ENCODE results near the gene ASB5. TPM values are rescaled to one million over a fixed set of nuclear protein-coding genes. Genes with fewer than 3 reads are reported as not detected.
"Not testable (repeated sequence)": the region's sequence is repeated elsewhere in the genome, so short reads cannot be mapped to it uniquely, and the experiment has no call there.

Gene ASB5
- total and polyA plus RNA-seq, 10 of the 15 experiments (the other 5 are each of a cell fraction or from before 2014, with no cell fraction given): not detected

GRCh38 chr4:176295907-176296306, 26.9 kb upstream of the ASB5 start:
- H3K4me1 ChIP-seq (ENCODE audit: control insufficient read depth, insufficient read depth, low read length); intact Hi-C loops (cut with micrococcal nuclease; ENCODE audit: unreplicated experiment); SMC1A ChIA-PET (ENCODE audit: uncharacterized antibody, unreplicated experiment); in situ Hi-C loops (cut with MboI); H3K9me3 ChIP-seq (replicated peaks; ENCODE audit: control insufficient read depth, insufficient read depth, low read length); BruUV-seq (replicated peaks); H3K27ac ChIP-seq (ENCODE audit: control insufficient read depth, insufficient read depth); RAD21 ChIA-PET (ENCODE audit: unreplicated experiment); H4K20me1 ChIP-seq (ENCODE audit: control insufficient read depth, insufficient read depth); H3K79me2 ChIP-seq (ENCODE audit: control insufficient read depth, insufficient read depth, low read length); FAIRE-seq; CTCF ChIA-PET; H2AFZ ChIP-seq (ENCODE audit: control insufficient read depth, low read depth, low read length); H3K4me3 ChIP-seq; H3K9ac ChIP-seq (ENCODE audit: control insufficient read depth, insufficient read depth, low read length); H3K36me3 ChIP-seq (ENCODE audit: control insufficient read depth in 2 of 2, insufficient read depth in 2 of 2, low read length in 1 of 2); DNase-seq (ENCODE audit: low read depth, low spot score); H3K27me3 ChIP-seq (replicated peaks in 1 of 2; ENCODE audit: control insufficient read depth in 2 of 2, insufficient read depth in 2 of 2, low read length in 1 of 2); H3K4me2 ChIP-seq (ENCODE audit: control insufficient read depth, insufficient read depth); POLR2A ChIA-PET; ATAC-seq: not testable (repeated sequence)
- 67% methylated on average over 5 of the region's 5 CpGs for WGBS (ENCODE audit: insufficient coverage, insufficient replicate concordance, low lambda C conversion rate, missing lambda C conversion rate)

DNA sequence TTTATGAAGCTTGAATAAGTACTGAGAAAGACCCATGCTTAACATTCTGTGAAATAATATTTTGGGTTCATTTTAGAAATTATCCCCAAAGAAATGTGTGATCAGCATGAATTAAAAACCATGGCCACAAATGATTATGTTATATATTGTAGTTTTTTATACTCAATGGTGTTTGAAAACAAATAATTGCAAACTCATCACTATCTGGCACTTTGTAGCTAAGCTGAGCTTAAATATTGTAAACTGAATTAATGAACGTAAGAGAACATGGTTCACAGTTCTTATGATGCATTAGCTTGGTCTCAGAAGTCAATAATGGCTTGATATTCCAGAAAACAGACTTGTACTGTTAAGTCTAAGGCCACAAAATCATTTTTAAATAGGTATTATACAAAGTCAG, 24.6 kb upstream of the ASB5 start:
- RAD21 ChIA-PET (ENCODE audit: unreplicated experiment): no interaction called here
- no peaks in the 10 kb centered on the region for H3K4me1 ChIP-seq (ENCODE audit: control insufficient read depth, insufficient read depth, low read length)
- H3K27me3 ChIP-seq (replicated peaks in 1 of 2; ENCODE audit: control insufficient read depth in 2 of 2, insufficient read depth in 2 of 2, low read length in 1 of 2): 0 out of 4 replicates have a peak, but pooled peaks cover 0 to 3% of the 10 kb centered on the region in 2 experiments
- CTCF ChIA-PET: interaction anchor here (1.8 kb wide), 2 partner anchors 15 kb away, joined by 4 to 5 read pairs; no protein-coding TSS in a partner anchor
- H2AFZ ChIP-seq (ENCODE audit: control insufficient read depth, low read depth, low read length): no peak overlapping the region
- no TSS peak for BruUV-seq (replicated peaks)
- SMC1A ChIA-PET (ENCODE audit: uncharacterized antibody, unreplicated experiment): interaction anchor here (1.1 to 1.5 kb wide), 3 partner anchors 9 to 181 kb away, joined by 3 read pairs; no protein-coding TSS in a partner anchor
- POLR2A ChIA-PET: no interaction called here
- WGBS (ENCODE audit: insufficient coverage, insufficient replicate concordance, low lambda C conversion rate, missing lambda C conversion rate): 0% methylated on average over 1 of the region's 1 CpG
- intact Hi-C loops (cut with micrococcal nuclease; ENCODE audit: unreplicated experiment): no loop called here
- no peak overlapping the region for H3K4me2 ChIP-seq (ENCODE audit: control insufficient read depth, insufficient read depth)
- H3K4me3 ChIP-seq: no peak overlapping the region
- H3K9me3 ChIP-seq (replicated peaks; ENCODE audit: control insufficient read depth, insufficient read depth, low read length): no peaks in the 10 kb centered on the region
- no peaks in the 10 kb centered on the region for H3K79me2 ChIP-seq (ENCODE audit: control insufficient read depth, insufficient read depth, low read length)
- in situ Hi-C loops (cut with MboI): no loop called here
- FAIRE-seq (no peak), ATAC-seq (no peak), DNase-seq (ENCODE audit: low read depth, low spot score) (no peak)
- no peaks in the 10 kb centered on the region for H4K20me1 ChIP-seq (ENCODE audit: control insufficient read depth, insufficient read depth)
- no peak overlapping the region for H3K9ac ChIP-seq (ENCODE audit: control insufficient read depth, insufficient read depth, low read length)
- no peaks in the 10 kb centered on the region for H3K36me3 ChIP-seq (ENCODE audit: control insufficient read depth in 2 of 2, insufficient read depth in 2 of 2, low read length in 1 of 2)
- H3K27ac ChIP-seq (ENCODE audit: control insufficient read depth, insufficient read depth): no peak overlapping the region
- TF ChIP-seq EZH2 (IDR thresholded peaks at IDR 0.05; ENCODE audit: borderline replicate concordance, control insufficient read depth, low read depth, low read length): no peak
- TF ChIP-seq HCFC1 (IDR thresholded peaks at IDR 0.05; ENCODE audit: low read length): no peak
- no peak for TF ChIP-seq IKZF1 (conservative IDR thresholded peaks at IDR 0.05)
